Inflammatory macrophage (primary cell): Measurements from ENCODE around the gene OR2F2.

Experiments used
- DNase-seq, 2 donors: peaks; one replicate each; pipeline ENCODE4 v3.0.0-alpha.2; 2020 to 2022

Gene OR2F2

DNA sequence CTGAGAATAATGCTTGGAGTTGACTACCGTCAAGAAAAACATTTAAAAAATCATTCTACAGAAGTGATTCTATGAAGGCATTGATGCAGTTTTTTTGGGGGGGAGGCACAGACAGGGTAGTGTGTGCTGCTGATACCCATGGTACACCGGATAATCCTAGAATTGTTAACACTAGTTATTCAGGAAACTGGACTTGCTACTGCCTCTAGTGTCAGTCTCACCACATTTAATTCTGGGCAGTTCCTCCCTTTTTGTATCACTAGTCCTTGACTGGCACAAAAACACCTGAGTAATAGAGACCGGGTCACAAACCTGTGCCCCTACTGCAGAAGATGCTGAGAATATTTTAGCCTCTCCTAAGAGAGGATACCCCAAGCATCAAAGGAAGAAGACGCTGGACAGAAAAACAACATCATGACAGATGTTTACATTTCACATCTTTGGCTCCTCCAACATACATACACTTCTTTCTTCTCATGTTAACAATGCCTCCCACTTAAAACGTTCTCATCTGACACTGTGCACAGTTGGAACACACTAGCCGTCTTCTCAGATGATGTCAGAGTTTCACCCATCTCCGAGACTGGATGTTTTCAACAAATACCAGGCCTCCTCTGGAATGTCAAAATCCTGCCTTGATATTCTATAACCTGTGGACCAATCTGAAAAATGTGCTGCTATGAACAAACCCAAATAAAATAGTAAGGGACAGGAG is 19.9 kb upstream of the OR2F2 start:
- DNase-seq, result no peak

GRCh38 chr7:143924851-143925250 is 10.2 kb upstream of the OR2F2 start:
- DNase-seq, result no peak

- no peak for DNase-seq
These were observed 5.7 kb upstream of the OR2F2 start for GRCh38 chr7:143929224-143929920.

DNA sequence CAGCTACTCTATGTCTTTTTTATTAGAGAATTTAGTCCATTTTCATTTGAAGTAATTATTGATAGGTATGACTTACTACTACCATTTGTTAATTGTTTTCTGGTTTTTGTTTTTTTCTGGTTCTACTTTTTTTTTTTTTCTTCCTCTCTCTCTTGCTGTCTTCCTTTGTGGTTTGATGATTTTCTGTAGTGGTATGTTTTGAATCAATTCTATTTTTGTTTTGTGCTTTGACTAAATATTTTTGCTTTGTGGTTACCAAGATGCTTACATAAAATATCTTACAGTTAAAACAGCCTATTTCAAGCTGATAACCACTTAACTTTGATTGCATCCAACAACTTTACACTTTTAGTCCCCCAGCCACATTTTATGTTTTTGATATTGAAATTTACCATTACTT is 3.3 kb upstream of the OR2F2 start:
- no peak for DNase-seq

DNA sequence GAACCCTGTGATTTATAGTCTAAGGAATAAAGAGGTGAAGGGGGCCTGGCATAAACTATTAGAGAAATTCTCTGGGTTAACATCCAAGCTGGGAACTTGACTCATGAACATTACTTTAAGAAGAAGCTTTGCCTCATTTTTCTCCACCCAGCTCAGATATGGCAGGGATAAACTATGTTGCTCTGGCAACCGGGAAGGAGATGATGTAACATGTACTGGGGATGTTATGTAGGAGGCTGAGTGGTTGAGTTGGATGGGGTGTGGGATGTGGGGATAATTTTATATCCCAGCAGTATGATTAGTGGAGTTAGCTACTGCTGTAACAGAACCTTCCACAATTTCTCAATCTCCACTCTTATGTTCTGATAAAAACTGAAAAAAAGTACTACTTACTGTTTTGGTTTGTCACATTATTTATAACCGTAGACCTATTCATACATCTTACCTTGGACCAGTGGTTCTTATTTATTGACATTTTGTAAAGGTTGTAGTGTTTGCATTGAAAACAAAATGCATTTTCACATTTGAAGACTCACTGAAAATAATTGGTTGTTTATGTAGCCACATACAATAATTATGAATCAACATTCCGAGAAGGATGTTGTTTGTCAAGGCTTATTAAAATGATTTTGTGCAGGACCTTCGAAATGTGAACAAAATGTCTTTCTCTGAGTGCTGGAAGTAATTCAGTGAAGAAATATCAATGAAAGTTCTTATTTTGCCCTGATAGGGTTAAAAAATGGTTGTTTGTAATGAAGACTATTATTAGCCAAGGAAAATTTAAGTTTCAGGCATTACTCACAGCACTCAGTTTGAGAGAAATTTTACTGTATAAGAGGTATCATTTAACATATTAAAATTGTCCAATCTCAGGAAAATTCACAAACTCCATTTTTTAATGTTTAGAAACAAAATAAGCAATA is 1.3 kb downstream of the OR2F2 start:
- DNase-seq, result no peak

GRCh38 chr7:143938379-143939243 is 3.6 kb downstream of the OR2F2 start:
- no peak for DNase-seq

GRCh38 chr7:143945423-143945822 is 10.4 kb downstream of the OR2F2 start:
- DNase-seq, result no peak

- no peak for DNase-seq
These were observed 12.1 kb downstream of the OR2F2 start for GRCh38 chr7:143947111-143947510.

GRCh38 chr7:143948733-143949132 is 13.7 kb downstream of the OR2F2 start:
- DNase-seq, result no peak

GRCh38 chr7:143953421-143953820 is 18.4 kb downstream of the OR2F2 start:
- no peak for DNase-seq

DNA sequence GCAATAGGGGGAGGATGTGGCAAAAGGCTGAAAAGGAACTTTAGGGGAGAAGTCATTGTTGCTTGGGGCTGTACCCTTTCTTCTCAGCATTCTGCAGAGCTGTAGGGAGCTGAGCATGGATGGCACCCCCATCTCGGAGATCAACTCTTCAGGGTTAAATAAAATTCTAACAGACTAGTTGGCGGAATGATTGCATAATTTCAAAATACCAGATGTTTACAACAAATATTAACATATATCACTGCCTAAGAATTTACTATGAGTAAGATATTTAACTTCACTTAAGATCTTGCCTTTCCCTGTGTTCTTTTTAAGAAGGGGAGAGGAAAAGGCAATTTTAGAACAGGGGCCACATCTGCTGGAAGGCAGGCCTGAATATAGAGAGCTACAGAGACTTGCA is 19.1 kb downstream of the OR2F2 start:
- DNase-seq, result no peak

DNA sequence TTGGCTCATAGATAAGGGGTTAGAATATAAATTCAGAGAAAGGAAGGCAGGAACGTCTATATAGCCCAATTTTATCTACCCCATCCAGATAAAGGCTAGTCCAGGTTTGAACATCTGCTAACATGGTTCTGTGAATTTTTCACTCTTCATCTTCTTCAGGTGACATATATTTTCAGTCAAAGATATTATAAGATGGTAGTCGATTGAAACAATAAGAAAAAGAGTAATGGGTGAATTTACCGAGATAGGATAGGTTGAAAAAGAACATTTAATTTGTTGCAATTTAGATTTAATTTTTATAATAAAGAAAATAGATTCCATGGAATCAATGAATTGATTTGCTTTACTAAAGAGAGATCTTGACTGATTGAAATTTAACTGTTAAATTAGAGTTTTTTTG is 19.5 kb downstream of the OR2F2 start, which contains the start of gene OR2F1:
Gene OR2F1, plus strand, starts transcription at position 301 of the 400 bp plus-strand sequence. CDS start 5,127 bp downstream, outside the sequence.
- DNase-seq, result no peak

- DNase-seq, result no peak
These were observed 23.7 kb downstream of the OR2F2 start for GRCh38 chr7:143958781-143959180.

DNA sequence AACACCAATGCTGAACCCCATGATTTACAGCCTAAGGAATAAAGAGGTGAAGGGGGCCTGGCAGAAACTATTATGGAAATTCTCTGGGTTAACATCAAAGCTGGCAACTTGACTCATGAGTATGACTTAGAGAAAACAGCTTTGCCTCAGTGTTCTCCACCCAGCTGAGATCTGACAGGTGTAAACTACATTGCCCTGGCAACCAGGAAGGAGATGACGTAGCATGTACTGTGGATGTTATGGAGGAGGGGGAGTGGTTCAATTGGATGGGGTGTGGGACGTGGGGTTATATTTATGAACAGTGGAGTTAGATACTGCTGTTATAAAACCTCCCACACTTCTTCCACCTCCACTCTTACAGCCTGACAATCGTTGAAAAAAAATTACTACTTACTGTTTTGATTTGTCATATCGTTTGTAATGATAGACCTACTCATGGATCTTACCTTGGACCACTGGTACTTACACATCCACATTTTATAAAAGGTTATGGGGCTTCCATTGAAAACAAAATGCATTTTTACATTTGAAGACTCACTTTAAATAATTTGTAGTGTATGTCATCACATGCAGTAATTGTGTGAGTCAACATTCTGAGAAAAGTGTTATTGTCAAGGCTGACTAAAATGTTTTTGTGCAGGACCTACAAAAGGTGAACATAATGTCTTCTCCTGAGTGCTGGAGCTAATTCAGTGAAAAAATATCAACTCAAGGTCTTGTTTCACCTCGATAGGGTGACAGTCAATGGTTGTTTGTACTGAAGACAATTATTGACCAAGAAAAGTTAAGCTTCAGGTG is 26.0 kb downstream of the OR2F2 start:
- no peak for DNase-seq

- DNase-seq, result no peak
These were observed 30.2 kb downstream of the OR2F2 start for GRCh38 chr7:143965280-143965679.

DNA sequence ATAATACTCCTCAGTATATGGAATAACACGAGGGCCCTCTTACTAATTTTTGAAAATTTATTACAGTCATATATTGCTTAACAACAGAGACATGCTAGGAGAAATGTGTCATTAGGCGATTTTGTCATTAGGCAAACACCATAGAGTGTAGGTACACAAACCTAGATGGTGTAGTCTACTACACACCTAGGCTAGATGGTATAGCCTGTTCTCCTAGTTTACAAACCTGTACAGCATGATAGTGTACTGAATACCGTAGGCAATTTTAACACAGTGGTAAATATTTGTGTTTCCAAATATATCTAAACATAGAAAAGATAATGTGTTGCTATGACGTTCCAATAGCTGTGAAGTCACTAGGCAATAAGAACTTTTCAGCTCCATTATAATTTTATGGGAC is 32.4 kb downstream of the OR2F2 start:
- DNase-seq, result no peak

DNA sequence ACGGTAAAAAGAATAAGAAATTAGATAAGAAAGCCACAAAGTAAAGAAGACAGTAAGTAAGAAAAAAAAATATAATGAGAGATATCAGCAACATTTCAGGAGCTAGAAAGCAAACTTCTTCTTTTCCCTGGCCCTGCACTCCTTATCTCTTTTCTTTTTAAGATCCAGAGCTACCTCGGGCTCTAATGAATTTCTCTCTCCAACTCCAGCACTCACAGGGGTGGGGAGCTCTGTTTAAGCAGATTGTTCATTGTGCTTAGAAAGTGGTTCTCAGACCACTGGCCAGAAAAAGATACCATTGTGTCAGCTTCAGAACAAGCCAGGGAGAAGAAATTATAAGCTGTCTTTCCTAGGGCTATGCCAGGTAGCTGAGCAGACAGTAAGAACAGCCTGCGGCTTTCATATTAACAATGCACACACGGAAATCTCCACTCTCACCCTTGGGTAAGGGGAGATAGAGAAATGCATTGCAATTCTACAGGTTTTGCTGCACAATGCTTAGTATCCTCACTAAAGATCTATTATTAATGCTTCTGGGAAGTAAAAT is 38.9 kb downstream of the OR2F2 start:
- no peak for DNase-seq

DNA sequence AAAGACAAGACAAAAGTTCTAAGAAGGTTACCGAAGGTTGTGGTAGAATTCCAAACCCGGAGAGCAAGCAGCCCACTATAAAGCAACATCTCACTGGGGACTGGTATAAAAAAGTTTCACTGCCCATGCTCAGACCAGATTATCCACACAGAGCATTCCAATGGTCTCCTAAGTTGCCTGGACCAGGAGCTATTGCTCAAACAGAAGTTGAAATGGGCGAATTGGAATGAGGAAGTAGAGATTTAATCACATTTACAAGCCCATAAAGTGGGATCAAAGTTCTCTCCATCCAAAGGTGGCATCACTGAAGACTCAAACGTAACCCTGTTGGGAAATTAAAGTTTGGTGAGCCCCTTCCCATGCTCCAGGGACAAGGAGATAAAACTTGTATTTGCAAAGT is 39.4 kb downstream of the OR2F2 start:
- DNase-seq, result no peak

GRCh38 chr7:143975617-143976016 is 40.6 kb downstream of the OR2F2 start:
- no peak for DNase-seq

DNA sequence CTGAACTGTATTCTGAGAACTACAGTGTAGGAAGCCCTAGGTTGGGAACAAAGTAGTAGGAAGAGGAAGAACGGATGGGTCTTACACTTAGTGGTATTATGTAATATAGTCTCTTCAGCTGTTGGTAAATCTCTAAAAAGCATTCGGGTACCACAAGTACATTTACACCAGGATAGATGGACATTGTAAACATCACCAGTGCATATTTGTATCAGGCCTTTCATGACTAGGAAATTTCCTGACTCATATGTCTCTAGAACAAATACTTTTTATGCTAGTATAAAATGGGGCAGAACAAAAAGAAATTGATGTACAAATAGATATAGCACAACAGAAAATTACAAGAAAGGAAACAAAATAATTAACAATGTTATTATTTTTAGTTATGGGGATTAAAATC is 43.6 kb downstream of the OR2F2 start:
- no peak for DNase-seq

DNA sequence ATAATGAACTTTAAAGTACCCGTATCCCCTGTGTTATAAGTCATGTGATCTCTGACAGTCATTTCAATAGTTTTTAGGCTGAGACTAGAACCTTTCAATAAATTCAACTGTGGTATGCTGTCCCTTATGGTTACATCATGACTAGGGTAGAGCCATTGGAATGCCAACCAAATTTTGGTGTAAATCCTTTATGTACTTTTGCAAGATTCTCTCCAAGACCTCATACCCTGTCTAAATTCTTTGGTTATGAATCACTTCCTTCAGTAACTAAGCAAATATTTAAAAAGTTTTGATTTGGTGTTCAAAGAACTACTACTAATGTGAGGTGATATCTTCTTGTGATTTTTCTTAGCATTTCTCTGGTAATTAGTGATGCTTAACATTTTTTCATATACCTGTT is 44.3 kb downstream of the OR2F2 start:
- no peak for DNase-seq
